ENCODE data around the gene VWA2. TPM values are rescaled to one million over a fixed set of nuclear protein-coding genes. Genes with fewer than 3 reads are reported as not detected.

The VWA2 gene
- total RNA-seq, 4 donors from 2014 or later: 5.0 to 20.8 (median 11.3) TPM

- no peak for DNase-seq
- Histone ChIP-seq H3K27me3 (no peaks in the 10 kb centered on the region), H3K36me3 (no peaks in the 10 kb centered on the region), H3K4me1 (no peaks in the 10 kb centered on the region), H3K9me3 (no peaks in the 10 kb centered on the region), H3K4me3 (no peak overlapping the region), H3K27ac (no peak overlapping the region)
- TF ChIP-seq POLR2A (IDR thresholded peaks at IDR 0.05): no peak
- no peak for TF ChIP-seq CTCF (IDR thresholded peaks at IDR 0.05)
These were observed 46.9 kb downstream of the VWA2 start for GRCh38 chr10:114285961-114286441.

DNA sequence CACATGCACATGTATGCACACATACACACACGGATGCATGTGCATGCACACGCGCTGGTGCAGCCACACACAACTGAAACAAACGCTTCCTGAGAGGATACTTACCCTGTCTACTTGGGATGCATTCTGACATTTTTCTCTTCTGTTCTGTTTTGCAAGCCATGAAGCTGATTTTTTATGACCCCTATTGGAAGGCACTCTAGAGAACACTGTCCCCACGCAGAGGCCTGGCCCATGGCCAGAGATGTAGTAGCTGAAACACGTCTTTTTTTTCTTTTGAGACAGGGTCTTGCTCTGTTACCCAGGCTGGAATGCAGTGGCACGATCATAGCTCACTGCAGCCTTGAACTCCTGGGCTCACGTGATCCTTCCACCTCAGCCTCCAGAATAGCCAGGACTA lies 47.9 kb downstream of the VWA2 start:
- TF ChIP-seq POLR2A (IDR thresholded peaks at IDR 0.05) (no peak), CTCF (IDR thresholded peaks at IDR 0.05) (no peak)
- no peak for DNase-seq
- H3K9me3 ChIP-seq: no peaks in the 10 kb centered on the region
- no peaks in the 10 kb centered on the region for H3K27me3 ChIP-seq
- no peak overlapping the region for H3K4me3 ChIP-seq
- H3K27ac ChIP-seq: no peak overlapping the region
- no peaks in the 10 kb centered on the region for H3K4me1 ChIP-seq
- no peaks in the 10 kb centered on the region for H3K36me3 ChIP-seq

DNA sequence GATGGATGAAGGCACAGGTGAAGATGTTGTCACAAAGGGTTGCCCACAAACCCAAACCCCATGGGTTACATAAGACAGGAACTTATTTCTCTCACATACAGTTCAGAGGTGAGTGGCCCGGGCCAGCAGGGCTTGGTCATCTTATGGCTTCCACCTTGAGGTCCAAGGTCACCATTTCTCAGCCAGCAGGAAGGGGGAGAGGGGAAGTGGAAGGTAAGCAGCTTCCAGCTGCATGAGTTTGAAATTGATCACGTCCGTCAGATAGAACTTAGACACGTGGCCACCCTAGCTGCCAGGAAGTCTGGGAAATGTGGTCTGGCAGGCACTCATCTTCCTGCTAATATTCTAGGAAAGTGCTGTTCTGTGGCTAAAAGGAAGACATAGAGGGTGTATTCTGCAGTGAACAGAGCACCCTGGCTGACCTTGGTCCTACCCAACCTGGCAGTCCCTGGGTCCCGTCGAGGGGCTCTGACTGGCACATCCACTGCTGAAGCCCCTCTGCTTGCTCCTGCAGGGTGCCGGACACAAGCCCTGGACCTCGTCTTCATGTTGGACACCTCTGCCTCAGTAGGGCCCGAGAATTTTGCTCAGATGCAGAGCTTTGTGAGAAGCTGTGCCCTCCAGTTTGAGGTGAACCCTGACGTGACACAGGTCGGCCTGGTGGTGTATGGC lies 49.5 kb downstream of the VWA2 start:
- no peaks in the 10 kb centered on the region for H3K4me1 ChIP-seq
- H3K4me3 ChIP-seq: no peak overlapping the region
- no peak for TF ChIP-seq POLR2A (IDR thresholded peaks at IDR 0.05)
- TF ChIP-seq CTCF (IDR thresholded peaks at IDR 0.05): no peak
- no peaks in the 10 kb centered on the region for H3K27me3 ChIP-seq
- no peak overlapping the region for H3K27ac ChIP-seq
- no peaks in the 10 kb centered on the region for H3K9me3 ChIP-seq
- no peaks in the 10 kb centered on the region for H3K36me3 ChIP-seq
- DNase-seq: no peak

DNA sequence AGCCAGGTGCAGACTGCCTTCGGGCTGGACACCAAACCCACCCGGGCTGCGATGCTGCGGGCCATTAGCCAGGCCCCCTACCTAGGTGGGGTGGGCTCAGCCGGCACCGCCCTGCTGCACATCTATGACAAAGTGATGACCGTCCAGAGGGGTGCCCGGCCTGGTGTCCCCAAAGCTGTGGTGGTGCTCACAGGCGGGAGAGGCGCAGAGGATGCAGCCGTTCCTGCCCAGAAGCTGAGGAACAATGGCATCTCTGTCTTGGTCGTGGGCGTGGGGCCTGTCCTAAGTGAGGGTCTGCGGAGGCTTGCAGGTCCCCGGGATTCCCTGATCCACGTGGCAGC lies 50.0 kb downstream of the VWA2 start:
- H3K27me3 ChIP-seq: no peaks in the 10 kb centered on the region
- no peak for DNase-seq
- H3K4me3 ChIP-seq: no peak overlapping the region
- no peak overlapping the region for H3K27ac ChIP-seq
- H3K36me3 ChIP-seq: no peaks in the 10 kb centered on the region
- no peak for TF ChIP-seq CTCF (IDR thresholded peaks at IDR 0.05)
- no peak for TF ChIP-seq POLR2A (IDR thresholded peaks at IDR 0.05)
- no peaks in the 10 kb centered on the region for H3K4me1 ChIP-seq
- H3K9me3 ChIP-seq: no peaks in the 10 kb centered on the region

DNA sequence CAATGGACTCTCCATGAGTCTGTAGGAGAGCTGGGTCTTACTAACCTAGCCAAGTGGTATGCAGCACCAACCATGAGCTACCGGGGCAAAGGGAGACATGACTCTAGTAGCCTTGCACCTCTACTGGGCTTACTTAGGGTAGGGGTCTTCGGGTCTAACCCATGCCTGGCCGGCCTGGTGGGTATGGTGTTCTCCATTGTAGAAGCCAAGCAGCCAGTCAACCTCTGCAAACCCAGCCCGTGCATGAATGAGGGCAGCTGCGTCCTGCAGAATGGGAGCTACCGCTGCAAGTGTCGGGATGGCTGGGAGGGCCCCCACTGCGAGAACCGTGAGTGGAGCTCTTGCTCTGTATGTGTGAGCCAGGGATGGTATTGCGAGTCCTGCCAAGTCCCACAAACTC lies 51.0 kb downstream of the VWA2 start:
- Histone ChIP-seq H3K27me3 (no peaks in the 10 kb centered on the region), H3K27ac (no peak overlapping the region), H3K36me3 (peaks cover 0 to 3% (median 0%) of the 10 kb centered on the region in 3 donors), H3K9me3 (peaks cover 0 to 1% (median 0%) of the 10 kb centered on the region in 4 donors), H3K4me1 (no peaks in the 10 kb centered on the region), H3K4me3 (no peak overlapping the region)
- TF ChIP-seq CTCF (IDR thresholded peaks at IDR 0.05) (no peak), POLR2A (IDR thresholded peaks at IDR 0.05) (no peak)
- DNase-seq: no peak

Measured in Peyer's patch (tissue), 4 donors.